ENCODE measurements around the gene GSG1L2.
A peak's percentile ranks its signal among the peaks of the same experiment; 100 is the strongest.

GSG1L2 gene

DNA sequence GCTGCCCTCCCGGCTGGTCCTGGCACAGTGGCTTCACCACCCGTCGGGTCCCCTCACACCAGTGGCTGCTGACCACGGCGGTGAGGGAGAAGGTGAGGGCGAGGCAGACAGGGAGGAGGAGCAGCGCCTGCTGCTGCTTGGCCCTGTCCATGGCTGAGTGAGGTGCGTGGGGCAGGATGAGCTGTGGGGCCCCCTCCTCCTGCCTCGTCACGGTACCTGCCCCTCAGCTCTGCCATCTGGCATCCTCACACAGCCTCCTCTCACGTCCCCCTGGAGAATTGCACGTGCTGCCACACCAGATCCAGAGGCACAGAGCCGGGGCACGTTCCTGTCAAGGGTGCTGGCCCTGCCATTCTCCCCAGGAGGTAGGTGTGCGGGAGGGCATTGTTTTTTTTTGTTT lies at the start of gene GSG1L2:
TSS of gene GSG1L2 (minus strand) at position 159 of the 400 bp plus-strand sequence. CDS start at position 151, 8 bp downstream.
- no peak for DNase-seq
- intact Hi-C loops (cut with DNase I), result no loop called here

DNA sequence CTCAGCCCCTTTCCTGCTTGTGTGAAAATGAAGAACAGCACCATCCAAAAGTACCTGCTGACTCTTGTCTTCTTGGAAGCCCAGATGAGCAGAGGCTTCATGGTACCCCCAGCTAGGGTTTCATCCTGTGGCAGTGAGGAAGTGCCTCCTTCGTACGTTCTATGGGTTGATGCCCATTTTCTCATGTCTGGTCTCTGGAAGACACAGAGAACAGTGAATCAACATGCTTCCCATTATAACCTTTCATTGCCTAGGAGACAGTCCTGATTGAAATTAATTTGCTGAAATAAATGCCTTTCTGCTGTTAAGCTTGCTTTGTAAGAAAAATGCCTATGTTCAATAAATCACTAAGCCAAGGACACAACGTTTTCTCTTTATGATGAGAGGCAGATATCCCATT lies 46.7 kb upstream of the GSG1L2 start:
- intact Hi-C loops (cut with DNase I), result no loop called here
- DNase-seq, result peak in 2 of 42 donors; percentile 15 to 19

DNA sequence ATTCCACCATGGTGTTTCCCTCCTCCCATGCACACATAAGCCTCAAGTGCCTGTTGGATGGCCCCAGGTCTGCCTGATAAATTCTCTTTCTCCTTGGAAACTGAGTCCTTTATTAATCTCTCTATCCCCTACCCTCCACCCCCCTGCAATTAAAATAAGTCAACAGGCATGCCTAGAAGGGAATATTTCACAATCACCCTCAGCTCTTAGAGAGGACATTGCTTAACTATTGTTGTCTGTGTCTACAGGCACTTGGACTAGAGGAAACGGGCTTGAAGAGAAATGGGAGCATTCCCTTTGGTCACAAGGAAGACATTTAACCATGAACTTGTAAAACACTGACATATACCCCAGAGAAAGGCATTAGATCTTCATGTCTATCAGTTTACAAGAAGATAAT lies 43.7 kb upstream of the GSG1L2 start:
- no peak for DNase-seq
- intact Hi-C loops (cut with DNase I), result no loop called here

DNA sequence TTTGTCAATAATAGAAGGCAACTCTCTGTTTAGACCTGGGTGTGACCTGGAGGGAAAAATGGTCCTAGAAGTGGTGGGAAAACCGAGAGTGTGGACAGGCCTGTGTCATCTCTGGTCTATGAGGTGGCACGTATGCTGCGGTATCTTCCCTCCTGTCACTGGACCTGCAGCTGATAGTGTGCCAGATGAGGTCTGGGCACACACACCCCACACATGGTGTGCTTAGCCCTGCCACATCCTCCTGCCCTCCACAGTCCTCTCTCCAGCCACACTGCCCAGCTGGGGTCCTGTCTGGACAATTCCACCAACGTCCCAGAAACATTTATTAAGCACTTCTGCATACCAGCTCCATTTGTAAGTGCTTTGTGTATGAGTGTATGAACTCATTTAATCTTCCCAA lies 41.1 kb upstream of the GSG1L2 start:
- intact Hi-C loops (cut with DNase I), result no loop called here
- peak in 1 of 42 donors; percentile 1 for DNase-seq

DNA sequence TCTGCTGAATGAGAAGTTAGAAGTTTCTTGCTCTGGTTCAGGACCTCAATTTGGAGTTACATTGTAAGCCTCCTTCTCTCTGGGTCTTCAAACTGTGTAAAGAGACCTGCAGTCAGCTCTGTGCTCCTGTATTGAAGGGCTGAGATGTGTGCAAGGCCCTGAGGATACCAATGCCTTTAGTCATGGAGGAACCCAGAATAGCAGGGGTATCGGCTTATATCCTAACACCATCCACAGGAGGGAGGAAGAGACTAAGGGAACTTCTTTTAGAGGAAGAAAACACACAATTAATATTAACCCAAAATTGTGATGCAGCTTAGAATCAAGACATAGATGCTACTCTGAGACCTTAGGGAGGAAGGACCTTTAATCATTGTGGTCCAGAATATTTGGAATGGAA lies 40.3 kb upstream of the GSG1L2 start:
- intact Hi-C loops (cut with DNase I), result no loop called here
- no peak for DNase-seq

DNA sequence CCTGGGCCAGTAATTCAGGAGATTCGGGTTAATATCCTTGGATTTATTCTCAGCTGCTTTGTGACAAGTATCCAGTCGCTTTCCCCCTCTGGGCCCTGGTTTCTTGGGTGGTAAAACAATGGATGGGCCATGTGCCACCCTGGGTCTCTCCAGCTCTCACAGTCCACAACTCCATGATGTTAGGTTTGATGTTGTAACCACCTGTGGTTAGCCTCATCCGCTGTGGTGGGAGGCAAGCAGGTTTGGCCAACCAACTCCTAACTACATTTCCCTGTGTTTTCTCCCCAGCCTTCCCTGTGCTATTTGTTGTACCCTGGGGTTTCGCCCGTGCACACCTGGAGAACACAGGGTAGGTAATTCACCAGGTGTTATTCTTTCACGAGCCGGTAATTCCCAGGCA lies 39.0 kb upstream of the GSG1L2 start:
- DNase-seq, result peak in 1 of 42 donors; percentile 4
- intact Hi-C loops (cut with DNase I), result no loop called here

DNA sequence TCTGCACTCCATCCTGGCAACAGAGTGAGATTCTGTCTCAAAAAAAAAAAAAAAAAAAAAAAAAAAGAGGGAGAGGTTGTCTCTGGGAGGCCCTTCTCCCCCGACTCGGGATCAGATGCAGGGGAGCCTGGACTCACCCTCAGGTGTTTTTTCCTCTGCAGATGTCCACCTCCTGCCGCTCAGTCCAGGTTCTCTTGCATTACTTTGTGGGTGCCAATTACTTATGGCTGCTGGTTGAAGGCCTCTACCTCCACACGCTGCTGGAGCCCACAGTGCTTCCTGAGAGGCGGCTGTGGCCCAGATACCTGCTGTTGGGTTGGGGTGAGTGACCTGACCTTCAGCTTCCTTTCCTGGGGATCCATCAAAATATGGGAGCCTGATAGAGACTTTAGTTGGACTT lies 37.9 kb upstream of the GSG1L2 start:
- intact Hi-C loops (cut with DNase I), result no loop called here
- peak in 1 of 42 donors; percentile 21 for DNase-seq

DNA sequence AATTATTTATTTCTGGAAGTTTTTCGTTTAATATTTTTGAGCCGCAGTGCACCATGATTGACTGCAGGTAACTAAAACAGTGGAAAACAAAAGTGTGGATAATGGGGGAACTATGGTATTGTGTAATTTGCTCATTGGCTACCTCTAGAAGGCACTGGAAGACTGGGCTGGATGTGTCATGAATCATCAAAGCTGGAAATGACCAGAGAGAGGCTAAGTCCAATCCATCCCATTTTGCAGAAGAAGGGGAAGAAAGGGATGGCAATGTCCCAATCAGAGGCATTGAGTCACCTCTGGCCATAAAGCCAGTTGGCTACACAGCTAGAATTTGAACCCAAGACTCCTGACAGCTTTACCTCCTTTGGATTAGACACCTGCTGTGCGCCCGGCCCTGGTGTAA lies 33.2 kb upstream of the GSG1L2 start:
- intact Hi-C loops (cut with DNase I), result no loop called here
- DNase-seq, result no peak

DNA sequence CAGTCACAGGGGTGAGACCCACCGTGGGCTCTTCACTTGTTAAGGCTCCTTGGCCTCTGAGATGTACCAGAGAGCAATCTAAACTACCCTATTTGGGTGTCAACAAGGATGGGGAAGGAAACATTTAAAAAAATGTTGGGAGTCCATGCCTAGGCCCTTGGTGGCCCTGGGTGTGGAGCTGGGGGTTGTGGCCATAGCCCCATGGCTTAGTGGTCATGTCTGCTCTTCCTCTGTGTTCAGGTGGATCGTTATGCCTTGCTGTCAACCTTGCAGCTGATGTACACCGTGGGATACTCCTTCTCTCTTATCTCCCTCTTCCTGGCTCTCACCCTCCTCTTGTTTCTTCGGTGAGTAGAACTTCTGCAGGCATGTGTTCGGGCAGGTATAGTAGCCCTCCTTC lies 32.4 kb upstream of the GSG1L2 start:
- DNase-seq, result peak in 1 of 42 donors; percentile 5
- intact Hi-C loops (cut with DNase I), result no loop called here

DNA sequence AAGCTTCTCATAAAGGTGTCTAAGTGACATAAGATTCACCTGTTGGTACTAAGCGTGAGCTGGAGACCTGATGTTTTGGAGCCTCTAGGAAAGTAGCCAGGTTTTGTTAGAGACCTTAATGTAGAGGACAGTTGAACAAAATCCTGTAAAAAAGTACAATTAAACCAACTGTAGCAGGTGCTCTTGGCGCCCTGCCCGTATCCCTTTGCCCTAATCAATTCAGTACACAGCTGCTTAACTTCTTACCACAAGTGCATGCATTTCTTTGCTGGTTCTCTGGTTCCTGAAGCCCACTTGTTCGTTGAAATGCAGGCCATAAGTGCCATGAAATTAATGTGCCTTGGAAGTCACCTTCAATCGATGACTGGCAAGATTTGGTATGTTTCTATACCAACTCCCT lies 28.3 kb upstream of the GSG1L2 start:
- intact Hi-C loops (cut with DNase I), result no loop called here

DNA sequence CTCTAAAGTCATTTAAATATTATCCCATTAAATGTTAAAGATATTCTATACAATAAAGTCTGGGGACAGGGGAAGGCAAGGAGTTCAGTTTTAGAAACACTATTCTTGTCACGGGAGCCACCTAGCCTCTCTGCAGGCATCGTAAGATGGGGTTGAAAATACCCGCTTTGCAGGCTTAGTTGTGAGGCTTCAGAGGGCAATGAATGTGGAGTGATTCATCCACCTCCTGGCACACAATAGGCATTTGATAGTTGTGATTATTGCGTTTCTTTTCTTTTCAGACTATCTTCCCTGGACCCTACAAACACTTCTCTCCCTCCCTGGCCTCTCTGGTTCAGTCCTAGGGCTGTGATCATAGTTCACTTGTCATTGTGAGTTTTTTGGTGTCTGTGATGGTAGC lies 23.4 kb upstream of the GSG1L2 start:
- peak in 1 of 42 donors; percentile 19 for DNase-seq
- intact Hi-C loops (cut with DNase I), result no loop called here

More for the DNA sequence above, 28.3 kb upstream of the GSG1L2 start:
- DNase-seq, result peak in 1 of 42 donors; percentile 27

DNA sequence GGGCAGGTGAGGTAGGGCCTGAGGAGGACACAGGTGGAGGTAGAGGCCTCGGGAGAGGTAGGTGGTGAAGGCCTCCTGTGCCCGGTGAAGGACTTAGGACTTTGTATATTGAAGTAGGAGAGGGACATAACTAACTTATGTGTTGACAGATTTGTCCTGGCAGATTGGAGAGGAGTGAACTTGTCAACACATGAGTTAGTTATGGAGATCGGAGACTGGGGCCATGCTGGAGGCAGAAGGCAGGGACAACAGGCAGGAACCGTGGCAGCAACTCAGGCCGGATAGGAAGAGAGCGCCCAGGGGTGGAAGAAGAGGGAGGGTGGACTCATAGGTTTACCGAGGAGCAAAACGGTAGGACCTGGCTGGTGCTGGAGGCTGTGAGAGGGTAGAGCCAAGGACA lies 22.3 kb upstream of the GSG1L2 start:
- intact Hi-C loops (cut with DNase I), result no loop called here
- peak in 1 of 42 donors; percentile 4 for DNase-seq

DNA sequence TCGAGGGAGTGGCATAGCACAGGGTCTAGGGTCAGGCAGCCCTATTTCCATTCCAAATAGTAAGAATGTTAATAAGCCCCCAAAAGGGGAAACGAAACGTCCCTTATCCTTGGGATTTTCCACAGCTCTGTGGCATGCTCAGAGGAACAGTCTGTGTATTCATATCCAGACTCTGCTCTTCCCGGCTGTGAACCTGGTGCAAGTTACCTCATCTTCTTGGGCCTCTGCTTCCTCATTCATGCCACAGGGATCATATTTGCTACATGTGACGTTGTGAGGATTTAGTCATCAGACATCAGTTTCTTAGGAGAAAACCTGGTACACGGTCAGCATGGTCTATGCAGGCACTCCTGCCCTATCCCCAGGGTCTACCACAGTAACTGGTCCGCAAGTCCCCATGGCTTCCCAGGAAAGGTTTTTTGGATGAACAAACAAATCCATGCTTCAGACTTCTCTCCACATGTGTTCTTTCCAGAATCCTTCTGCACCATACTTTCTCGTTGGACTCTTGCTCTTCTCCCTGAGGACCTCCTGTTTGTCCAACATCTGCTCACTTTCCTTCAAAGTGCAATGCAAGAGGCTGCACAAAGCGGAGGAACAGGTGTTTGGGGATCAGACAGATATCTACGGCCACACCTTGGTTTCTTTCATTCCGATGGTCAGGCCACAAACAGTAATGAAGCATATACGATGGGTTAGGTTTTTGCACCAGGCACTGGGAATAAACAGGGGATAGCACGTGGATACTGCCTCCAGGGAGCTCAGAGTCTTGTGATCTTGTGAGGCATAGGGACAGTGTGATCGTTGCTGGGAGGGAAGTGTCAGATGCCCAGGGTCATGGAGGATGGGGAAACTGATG lies 21.5 kb upstream of the GSG1L2 start:
- intact Hi-C loops (cut with DNase I), result no loop called here
- DNase-seq, result peak in 1 of 42 donors; percentile 18

DNA sequence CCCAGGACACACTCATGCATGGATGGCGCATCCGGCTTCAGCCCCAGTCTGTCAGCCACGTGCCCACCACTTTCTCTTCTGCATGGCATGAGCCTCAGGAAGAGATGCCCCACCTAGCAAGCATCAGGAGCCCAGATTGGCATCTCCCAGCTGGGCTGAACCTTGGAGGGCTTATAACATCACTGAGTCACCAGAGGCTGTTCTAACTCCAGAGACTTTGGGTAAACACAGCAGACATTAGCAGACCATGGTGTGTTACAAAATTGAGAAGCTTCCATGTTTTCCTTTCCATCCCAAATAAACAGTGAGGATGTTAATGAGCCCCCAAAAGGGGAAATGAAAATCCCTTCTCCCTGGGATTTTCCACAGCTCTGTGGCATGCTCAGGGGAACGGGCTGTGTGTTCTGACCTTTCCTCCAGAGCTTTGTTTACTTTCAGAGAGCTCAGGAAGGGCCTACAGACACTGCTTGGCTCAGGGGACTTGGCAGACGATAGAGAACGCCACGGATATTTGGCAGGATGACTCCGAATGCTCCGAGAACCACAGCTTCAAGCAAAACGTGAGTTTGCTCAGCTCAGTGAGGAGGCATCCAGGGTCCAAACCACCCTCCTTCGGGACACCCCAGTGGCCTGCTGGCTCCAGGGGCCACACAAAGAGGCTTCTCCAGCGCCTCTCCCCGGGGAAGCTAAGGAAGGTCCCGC lies 20.3 kb upstream of the GSG1L2 start:
- DNase-seq, result peak in 29 of 42 donors; percentile 7 to 59 (median 25)
- intact Hi-C loops (cut with DNase I), result no loop called here

DNA sequence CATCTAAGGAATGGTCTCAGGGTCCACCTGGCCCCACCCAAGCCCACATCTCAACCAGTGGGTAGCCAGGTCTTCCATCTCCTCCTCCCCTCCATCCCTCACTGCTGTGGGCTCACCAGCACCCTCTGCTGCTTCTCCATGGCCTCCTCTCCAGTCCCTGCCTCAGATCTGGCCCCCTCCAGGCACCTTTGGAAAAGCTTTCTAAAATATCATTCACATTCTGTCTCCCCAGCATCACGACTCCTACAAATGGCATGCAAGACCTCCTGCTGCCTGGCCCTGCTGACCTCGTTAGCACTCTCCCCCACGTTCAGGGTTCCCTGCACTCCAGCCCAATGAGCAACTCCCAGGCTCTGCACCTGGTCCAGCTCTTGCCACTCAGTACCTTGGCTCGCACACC lies 17.6 kb upstream of the GSG1L2 start:
- intact Hi-C loops (cut with DNase I), result no loop called here
- no peak for DNase-seq

DNA sequence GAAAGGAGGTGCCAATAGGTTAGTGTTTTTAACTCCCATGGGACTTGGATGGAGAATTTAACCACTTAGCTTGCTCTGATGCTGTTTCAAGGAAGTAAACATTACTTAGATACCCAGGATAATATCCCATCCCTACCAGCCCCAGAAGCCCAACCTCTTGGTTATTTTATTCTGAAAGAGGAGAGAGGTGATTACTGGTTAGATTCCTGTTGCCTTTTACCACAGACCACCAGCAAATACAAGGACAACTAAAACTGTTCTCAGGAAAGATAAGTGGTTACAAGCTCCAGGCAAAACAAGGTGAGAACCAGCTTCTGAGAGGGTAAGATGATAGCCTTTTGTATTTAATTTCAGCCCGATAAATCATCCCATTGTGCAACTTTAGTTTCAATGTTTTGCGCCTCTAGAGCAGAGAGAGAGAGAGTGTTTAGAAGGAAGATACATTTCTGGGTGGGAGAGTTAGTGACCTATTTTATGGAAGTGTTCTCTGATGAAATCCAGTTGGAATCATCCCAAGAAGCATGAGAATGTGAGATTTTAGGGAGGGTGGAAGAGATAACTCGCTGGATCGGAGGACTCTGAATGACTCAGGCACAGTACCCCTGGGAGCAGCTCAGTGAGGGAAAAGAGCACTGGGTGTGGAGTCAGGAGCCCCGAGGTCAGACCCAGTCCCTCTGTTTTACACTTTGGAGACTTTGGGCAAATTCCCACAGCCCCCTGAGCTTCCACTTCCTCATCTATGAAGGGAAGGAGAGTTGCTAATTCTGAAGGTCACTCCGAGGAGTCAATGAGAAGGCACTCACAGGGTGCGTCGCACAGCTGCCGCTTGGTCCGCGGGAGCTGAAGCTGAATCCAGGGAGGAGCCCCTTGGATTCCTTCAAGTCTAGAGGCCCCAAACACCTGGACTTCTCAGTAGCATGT lies 15.9 kb upstream of the GSG1L2 start:
- intact Hi-C loops (cut with DNase I), result no loop called here
- no peak for DNase-seq

DNA sequence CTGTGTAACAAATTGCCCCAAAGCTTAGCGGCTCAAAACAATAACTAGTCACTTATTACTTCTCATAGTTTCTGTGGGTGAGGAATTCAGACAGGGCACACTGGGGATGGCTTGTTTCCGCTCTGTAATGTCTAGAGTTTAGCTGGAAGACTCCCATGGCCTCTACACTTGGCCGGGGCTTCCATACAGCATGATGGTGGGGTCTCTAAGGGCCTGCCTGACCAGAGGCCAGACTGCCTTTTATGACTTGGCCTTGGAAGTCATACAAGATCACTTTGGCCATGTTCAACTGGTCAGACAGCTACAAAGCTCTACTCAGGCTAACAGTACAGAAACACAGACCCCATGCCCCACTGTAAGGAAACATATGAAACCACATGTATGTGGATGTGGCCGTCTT lies 12.0 kb upstream of the GSG1L2 start:
- DNase-seq, result no peak
- intact Hi-C loops (cut with DNase I), result no loop called here

DNA sequence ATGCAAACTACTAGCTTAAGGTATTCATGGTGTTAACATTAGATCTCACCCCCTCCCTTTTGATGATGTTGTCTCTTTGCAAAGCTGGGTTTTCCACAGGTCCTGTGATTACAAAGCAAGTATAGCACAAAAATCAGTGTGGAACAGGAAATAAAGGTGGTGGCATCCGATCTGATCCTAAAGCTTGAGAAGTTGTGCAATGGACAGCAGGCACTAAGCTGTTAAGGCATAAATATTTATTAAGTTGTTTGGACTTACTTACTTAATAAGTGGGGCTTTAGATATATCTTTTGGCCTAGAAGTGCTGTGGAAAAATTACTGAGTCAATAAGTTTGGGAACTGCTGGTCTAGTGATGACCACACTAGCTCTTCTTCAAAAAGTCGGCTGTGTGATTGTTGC lies 8.8 kb upstream of the GSG1L2 start:
- no peak for DNase-seq
- intact Hi-C loops (cut with DNase I), result no loop called here

DNA sequence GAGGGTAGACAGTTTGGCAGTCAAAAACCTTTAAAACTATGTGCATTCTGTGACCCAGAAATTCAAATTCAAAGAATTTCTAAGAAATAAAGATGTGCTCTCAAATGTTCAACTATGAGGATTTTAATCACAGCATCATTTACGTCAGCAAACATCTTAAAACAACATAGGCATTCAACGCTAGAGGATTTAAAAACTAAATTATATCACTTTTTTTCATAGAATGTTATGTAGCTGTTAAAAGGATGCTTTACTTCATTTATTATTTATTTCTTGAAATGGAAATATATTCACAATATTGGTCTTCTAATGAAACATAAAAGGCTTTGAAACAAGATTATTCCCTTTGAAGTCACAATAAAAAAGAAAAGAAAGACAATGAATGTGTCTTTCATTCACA lies 7.5 kb upstream of the GSG1L2 start:
- intact Hi-C loops (cut with DNase I), result no loop called here

More for the DNA sequence above, 7.5 kb upstream of the GSG1L2 start:
- no peak for DNase-seq
